Measurements from ENCODE around the gene ATOH8. TPM values are rescaled to one million over a fixed set of nuclear protein-coding genes. Genes with fewer than 3 reads are reported as not detected.

Gene ATOH8
- total and polyA plus RNA-seq, 10 of the 15 experiments (the other 5 are each of a cell fraction or from before 2014, with no cell fraction given) = 0.03 to 0.60 TPM; not detected in 8

- 0 out of 3 replicates have a peak, but pooled peaks have one; percentile 40 for TF ChIP-seq POU2F2 (IDR thresholded peaks at IDR 0.05; ENCODE audit: borderline replicate concordance, low read depth, low read length)
- TF ChIP-seq TCF12 (IDR thresholded peaks at IDR 0.05; ENCODE audit: low read depth, low read length) = peak; percentile 75
- peak; percentile 94 for TF ChIP-seq RAD21 (IDR thresholded peaks at IDR 0.05; ENCODE audit: insufficient read depth, low read depth, low read length)
- TF ChIP-seq CTCF (IDR thresholded peaks at IDR 0.05 in 2 of 3, conservative IDR thresholded peaks at IDR 0.05 in 1 of 3; ENCODE audit: control insufficient read depth in 2 of 3, extremely low read depth in 1 of 3, insufficient read depth in 1 of 3, low read depth in 3 of 3, low read length in 3 of 3) = peak; percentile 94 to 98 (median 95); a peak in 5 of 6 replicates
- no peak; a peak in 1 of 4 replicates for TF ChIP-seq BHLHE40 (IDR thresholded peaks at IDR 0.05; ENCODE audit: borderline replicate concordance in 1 of 2, low read depth in 2 of 2, low read length in 1 of 2)
- peak; percentile 45 for TF ChIP-seq SP1 (IDR thresholded peaks at IDR 0.05; ENCODE audit: low read depth, low read length)
Observed at GRCh38 chr2:85813982-85814801, 60.4 kb downstream of the ATOH8 start (continued).

GRCh38 chr2:85814802-85815550 is 61.2 kb downstream of the ATOH8 start:
- ChIA-PET CTCF (interaction anchor here (0.6 to 18.4 kb wide), 38 partner anchors 9 to 265 kb away, joined by 3 to 458 read pairs (median 6); no protein-coding TSS in a partner anchor), RAD21 (ENCODE audit: unreplicated experiment) (interaction anchor here (0.6 to 7.1 kb wide), 22 partner anchors 9 to 266 kb away, joined by 3 to 116 read pairs (median 6); partner anchors contain the start of gene ATOH8), POLR2A (interaction anchor here (0.6 kb wide), 4 partner anchors 15 to 193 kb away, joined by 3 to 5 read pairs (median 4); no protein-coding TSS in a partner anchor), SMC1A (ENCODE audit: uncharacterized antibody, unreplicated experiment) (interaction anchor here (0.5 to 7.3 kb wide), 27 partner anchors 8 to 625 kb away, joined by 3 to 106 read pairs (median 4); no protein-coding TSS in a partner anchor)
- no TSS peak for BruUV-seq (replicated peaks)
- TF ChIP-seq STAT1 (conservative IDR thresholded peaks at IDR 0.05) = no peak
- no peak overlapping the region for H2AFZ ChIP-seq (ENCODE audit: control insufficient read depth, low read depth, low read length)
- WGBS (ENCODE audit: insufficient coverage, insufficient replicate concordance, low lambda C conversion rate, missing lambda C conversion rate) = 4% methylated on average over 10 of the region's 10 CpGs
- in situ Hi-C loops (cut with MboI) (loop anchor here (10.0 kb wide), 1 partner anchor 90 kb away; no protein-coding TSS in a partner anchor), intact Hi-C loops (cut with micrococcal nuclease; ENCODE audit: unreplicated experiment) (loop anchor here (1.0 to 10.0 kb wide), 5 partner anchors 65 to 390 kb away; no protein-coding TSS in a partner anchor)
- no peak for DNase-seq (ENCODE audit: low read depth, low spot score)
- H4K20me1 ChIP-seq (ENCODE audit: control insufficient read depth, insufficient read depth) = no peaks in the 10 kb centered on the region
- no peaks in the 10 kb centered on the region for H3K79me2 ChIP-seq (ENCODE audit: control insufficient read depth, insufficient read depth, low read length)
- H3K27me3 ChIP-seq (replicated peaks in 1 of 2; ENCODE audit: control insufficient read depth in 2 of 2, insufficient read depth in 2 of 2, low read length in 1 of 2) = no peaks in the 10 kb centered on the region
- H3K4me2 ChIP-seq (ENCODE audit: control insufficient read depth, insufficient read depth) = no peak overlapping the region
- H3K4me1 ChIP-seq (ENCODE audit: control insufficient read depth, insufficient read depth, low read length) = no peaks in the 10 kb centered on the region
- no peak overlapping the region for H3K27ac ChIP-seq (ENCODE audit: control insufficient read depth, insufficient read depth)
- no peaks in the 10 kb centered on the region for H3K9me3 ChIP-seq (replicated peaks; ENCODE audit: control insufficient read depth, insufficient read depth, low read length)
- no peaks in the 10 kb centered on the region for H3K36me3 ChIP-seq (ENCODE audit: control insufficient read depth in 2 of 2, insufficient read depth in 2 of 2, low read length in 1 of 2)
- no peak overlapping the region for H3K4me3 ChIP-seq
- ATAC-seq = peak; percentile 10
- no peak for FAIRE-seq
- H3K9ac ChIP-seq (ENCODE audit: control insufficient read depth, insufficient read depth, low read length) = no peak overlapping the region
